Gastroesophageal sphincter (tissue), 4 donors: ENCODE results near the gene NFASC. TPM values are rescaled to one million over a fixed set of nuclear protein-coding genes. Genes with fewer than 3 reads are reported as not detected.

Source experiments
- ATAC-seq: fragments of 150-250 bp; one replicate; pipeline ENCODE4 v1.9.1; 2016; ENCODE audit warnings: mild to moderate bottlenecking, moderate library complexity
- H3K27ac ChIP-seq, 4 donors: fragments of 200-600 bp; sonication (generic) in 3 of 4; 1 replicate in 3 of 4; 2 replicates in 1 of 4; pipeline ENCODE4 v1.5.1; 2016 to 2019
- H3K27me3 ChIP-seq: fragments of 200-600 bp; sonication (generic); one replicate; pipeline ENCODE4 v1.5.1; 2019
- H3K36me3 ChIP-seq, 2 donors: fragments of 200-600 bp; sonication (generic); one replicate each; pipeline ENCODE4 v1.5.1; 2019; ENCODE audit warnings: control low read depth in 1 of 2
- H3K4me1 ChIP-seq, 3 donors: fragments of 200-600 bp; sonication (generic); 1 replicate in 2 of 3; 2 replicates in 1 of 3; pipeline ENCODE4 v1.5.1; 2016 to 2019; ENCODE audit warnings: control low read depth in 2 of 3
- H3K4me3 ChIP-seq, 2 donors: fragments of 200-600 bp; sonication (generic); one replicate each; pipeline ENCODE4 v1.5.1; 2019; ENCODE audit warnings: mild to moderate bottlenecking in 1 of 2, moderate library complexity in 1 of 2
- H3K9me3 ChIP-seq, 3 donors: fragments of 200-600 bp; sonication (generic); one replicate each; pipeline ENCODE4 v1.5.1; 2017 to 2019; ENCODE audit warnings: control low read depth in 2 of 3
- CTCF ChIP-seq, 4 experiments: fragments of 200-600 bp in 2 of 4; fragments of 450-650 bp in 2 of 4; sonication (generic) in 1 of 4; IDR thresholded peaks; one replicate each; pipeline ENCODE4 v1.5.1; 2017 to 2019; ENCODE audit warnings: antibody characterized with exemption in 4 of 4, mild to moderate bottlenecking in 2 of 4, moderate library complexity in 2 of 4
- EP300 ChIP-seq: sonication (generic); formaldehyde crosslinking; IDR thresholded peaks from one replicate; pipeline ENCODE4 v1.6.1; 2017; ENCODE audit warnings: antibody characterized with exemption, mild to moderate bottlenecking
- POLR2A ChIP-seq, 2 donors: fragments of 450-650 bp; IDR thresholded peaks; one replicate each; pipeline ENCODE4 v1.6.1; 2017; ENCODE audit warnings: antibody characterized with exemption in 2 of 2, mild to moderate bottlenecking in 2 of 2, moderate library complexity in 1 of 2
- POLR2AphosphoS5 ChIP-seq: sonication (generic); formaldehyde crosslinking; IDR thresholded peaks from one replicate; pipeline ENCODE4 v1.6.1; 2017; ENCODE audit warnings: antibody characterized with exemption
- WGBS, 2 donors: methylation state at CpG; one replicate each; pipeline ENCODE4 v1.1.5; 2018; ENCODE audit warnings: low coverage in 1 of 2; 5-methylcytosine and 5-hydroxymethylcytosine counted together
- total RNA-seq, 4 donors: library from RNA; depleted of rRNA; stranded (reverse); fragments of >200 nt; gene quantifications; one replicate each; pipeline ENCODE4 v1.1.0, GENCODE V29; 2016

Gene NFASC
- total RNA-seq, 4 donors from 2014 or later: 39.0 to 121 (median 54.5) TPM

GRCh38 chr1:204997591-204998355 lies 127.1 kb downstream of the NFASC start:
- no peaks in the 10 kb centered on the region for H3K9me3 ChIP-seq
- 40 to 55% methylated on average over 3 to 11 of the region's 16 CpGs for WGBS, 2 donors
- peak overlapping the region in 3 of 4 donors; percentile 7 to 60 (median 45) for H3K27ac ChIP-seq
- H3K4me3 ChIP-seq: no peak overlapping the region
- peaks cover 0 to 22% (median 0%) of the 10 kb centered on the region in 3 donors for H3K4me1 ChIP-seq
- H3K36me3 ChIP-seq: peaks cover 0 to 77% of the 10 kb centered on the region in 2 donors
- no peaks in the 10 kb centered on the region for H3K27me3 ChIP-seq
- ATAC-seq: peak; percentile 55
- TF ChIP-seq POLR2AphosphoS5 (no peak), CTCF (IDR thresholded peaks at IDR 0.05) (no peak)

GRCh38 chr1:205001162-205001561 lies 130.5 kb downstream of the NFASC start:
- no peaks in the 10 kb centered on the region for H3K27me3 ChIP-seq
- WGBS, 2 donors: 87 to 94% methylated on average over 2 to 3 of the region's 14 CpGs
- no peak overlapping the region for H3K27ac ChIP-seq
- no peak overlapping the region for H3K4me3 ChIP-seq
- peaks cover 0 to 37% (median 4%) of the 10 kb centered on the region in 3 donors for H3K4me1 ChIP-seq
- no peak for ATAC-seq
- no peak for TF ChIP-seq CTCF (IDR thresholded peaks at IDR 0.05)
- no peak for TF ChIP-seq EP300
- TF ChIP-seq POLR2A (IDR thresholded peaks at IDR 0.05): no peak
- TF ChIP-seq POLR2AphosphoS5: no peak
- H3K36me3 ChIP-seq: peaks cover 0 to 73% of the 10 kb centered on the region in 2 donors
- no peaks in the 10 kb centered on the region for H3K9me3 ChIP-seq

- no peak for ATAC-seq
- Histone ChIP-seq H3K27me3 (no peaks in the 10 kb centered on the region), H3K36me3 (peaks cover 0 to 58% of the 10 kb centered on the region in 2 donors), H3K27ac (no peak overlapping the region), H3K4me1 (peaks cover 0 to 22% (median 4%) of the 10 kb centered on the region in 3 donors), H3K9me3 (no peaks in the 10 kb centered on the region), H3K4me3 (no peak overlapping the region)
- TF ChIP-seq POLR2AphosphoS5: no peak
- no peak for TF ChIP-seq CTCF (IDR thresholded peaks at IDR 0.05)
- no peak for TF ChIP-seq POLR2A (IDR thresholded peaks at IDR 0.05)
- TF ChIP-seq EP300: no peak
- 60 to 94% methylated on average over 1 to 3 of the region's 7 CpGs for WGBS, 2 donors
Observed at GRCh38 chr1:205002705-205003104, 132.0 kb downstream of the NFASC start.

GRCh38 chr1:205003358-205004131 lies 132.9 kb downstream of the NFASC start:
- 43 to 63% methylated on average over 4 to 6 of the region's 10 CpGs for WGBS, 2 donors
- TF ChIP-seq CTCF (IDR thresholded peaks at IDR 0.05): no peak
- TF ChIP-seq POLR2A (IDR thresholded peaks at IDR 0.05): no peak
- no peak for TF ChIP-seq EP300
- TF ChIP-seq POLR2AphosphoS5: no peak
- peak overlapping the region in 2 of 4 donors; percentile 21 to 35 for H3K27ac ChIP-seq
- peaks cover 0 to 58% of the 10 kb centered on the region in 2 donors for H3K36me3 ChIP-seq
- no peak for ATAC-seq
- H3K9me3 ChIP-seq: no peaks in the 10 kb centered on the region
- H3K27me3 ChIP-seq: no peaks in the 10 kb centered on the region
- H3K4me3 ChIP-seq: no peak overlapping the region
- H3K4me1 ChIP-seq: peaks cover 0 to 15% (median 4%) of the 10 kb centered on the region in 3 donors
